ENCODE measurements around the gene MSH4. TPM values are rescaled to one million over a fixed set of nuclear protein-coding genes. Genes with fewer than 3 reads are reported as not detected.
"Not testable (repeated sequence)": the region's sequence is repeated elsewhere in the genome, so short reads cannot be mapped to it uniquely, and the experiment has no call there.

MSH4 gene
- total RNA-seq (0.41 TPM), polyA plus RNA-seq (ENCODE audit: insufficient read depth, low read depth, low replicate concordance) (not detected)
- long read RNA-seq, donor 1 = 0 reads
- long read RNA-seq, donor 2 = 0 reads
- long read RNA-seq, donor 3 = 0 reads
- long read RNA-seq, donor 4 = 0 reads
- long read RNA-seq, donor 5 = 0 reads
- long read RNA-seq, donor 6 = 0 reads
- long read RNA-seq, donor 7 = 0 reads
- long read RNA-seq, donor 8 = 0 reads
- long read RNA-seq, donor 9 = 0 reads
- long read RNA-seq, donor 10 = 0 reads

GRCh38 chr1:75796376-75797272, at the start of gene MSH4:
Gene MSH4 (plus strand): TSS chr1:75796882. CDS start chr1:75796986, 104 bp downstream.
- peaks cover 6 to 28% (median 24%) of the 10 kb centered on the region in 3 donors for H3K36me3 ChIP-seq (ENCODE audit: control insufficient read depth in 2 of 3, insufficient read depth in 3 of 3, low read length in 3 of 3)
- peak within 1 kb of the TSS in 1 of 2 donors; percentile 10 for H3K27ac ChIP-seq (ENCODE audit: low read depth in 2 of 2, low read length in 2 of 2)
- no peak for TF ChIP-seq CTCF (IDR thresholded peaks at IDR 0.05; ENCODE audit: borderline replicate concordance, extremely low read depth, insufficient read depth)
- H3K9ac ChIP-seq (ENCODE audit: low read length in 3 of 3) = no peak within 1 kb of the TSS
- no peaks in the 10 kb centered on the region for H3K27me3 ChIP-seq (ENCODE audit: control insufficient read depth, insufficient read depth, low read length)
- intact Hi-C loops (cut with DNase I) = no loop called here
- FAIRE-seq = no peak
- H3K4me1 ChIP-seq (ENCODE audit: control insufficient read depth in 2 of 3, insufficient read depth in 2 of 3, low read depth in 1 of 3, low read length in 3 of 3) = peaks cover 0 to 5% (median 2%) of the 10 kb centered on the region in 3 donors
- no peak within 1 kb of the TSS for H3K4me3 ChIP-seq (ENCODE audit: low read length in 3 of 3)
- peak in 1 of 5 donors; percentile 51 for DNase-seq
- no peaks in the 10 kb centered on the region for H3K9me3 ChIP-seq (ENCODE audit: control insufficient read depth in 2 of 3, insufficient read depth in 1 of 3, low read length in 3 of 3)

- peaks cover 4 to 13% (median 7%) of the 10 kb centered on the region in 3 donors for H3K36me3 ChIP-seq (ENCODE audit: control insufficient read depth in 2 of 3, insufficient read depth in 3 of 3, low read length in 3 of 3)
- H3K9ac ChIP-seq (ENCODE audit: low read length in 3 of 3); DNase-seq; FAIRE-seq; intact Hi-C loops (cut with DNase I); H3K27me3 ChIP-seq (ENCODE audit: control insufficient read depth, insufficient read depth, low read length); H3K4me1 ChIP-seq (ENCODE audit: control insufficient read depth in 2 of 3, insufficient read depth in 2 of 3, low read depth in 1 of 3, low read length in 3 of 3); H3K4me3 ChIP-seq (ENCODE audit: low read length in 3 of 3); H3K9me3 ChIP-seq (ENCODE audit: control insufficient read depth in 2 of 3, insufficient read depth in 1 of 3, low read length in 3 of 3); H3K27ac ChIP-seq (ENCODE audit: low read depth in 2 of 2, low read length in 2 of 2): not testable (repeated sequence)
Measured at GRCh38 chr1:75757210-75757609, 39.5 kb upstream of the MSH4 start.

GRCh38 chr1:75758543-75758942, 38.1 kb upstream of the MSH4 start:
- intact Hi-C loops (cut with DNase I); H3K36me3 ChIP-seq (ENCODE audit: control insufficient read depth in 2 of 3, insufficient read depth in 3 of 3, low read length in 3 of 3); FAIRE-seq: not testable (repeated sequence)

GRCh38 chr1:75764057-75764655, 32.5 kb upstream of the MSH4 start:
- Histone ChIP-seq H3K36me3 (ENCODE audit: control insufficient read depth in 2 of 3, insufficient read depth in 3 of 3, low read length in 3 of 3) (no peaks in the 10 kb centered on the region), H3K9me3 (ENCODE audit: control insufficient read depth in 2 of 3, insufficient read depth in 1 of 3, low read length in 3 of 3) (no peaks in the 10 kb centered on the region), H3K4me3 (ENCODE audit: low read length in 3 of 3) (no peak overlapping the region), H3K27ac (ENCODE audit: low read depth in 2 of 2, low read length in 2 of 2) (no peak overlapping the region), H3K4me1 (ENCODE audit: control insufficient read depth in 2 of 3, insufficient read depth in 2 of 3, low read depth in 1 of 3, low read length in 3 of 3) (no peaks in the 10 kb centered on the region), H3K27me3 (ENCODE audit: control insufficient read depth, insufficient read depth, low read length) (no peaks in the 10 kb centered on the region), H3K9ac (ENCODE audit: low read length in 3 of 3) (no peak overlapping the region)
- DNase-seq (no peak), FAIRE-seq (no peak)
- intact Hi-C loops (cut with DNase I) = no loop called here
- TF ChIP-seq CTCF (IDR thresholded peaks at IDR 0.05; ENCODE audit: borderline replicate concordance, extremely low read depth, insufficient read depth) = no peak

More at GRCh38 chr1:75758543-75758942, 38.1 kb upstream of the MSH4 start:
- not testable (repeated sequence) for H3K27me3 ChIP-seq (ENCODE audit: control insufficient read depth, insufficient read depth, low read length); H3K9ac ChIP-seq (ENCODE audit: low read length in 3 of 3); H3K4me3 ChIP-seq (ENCODE audit: low read length in 3 of 3); H3K27ac ChIP-seq (ENCODE audit: low read depth in 2 of 2, low read length in 2 of 2); H3K9me3 ChIP-seq (ENCODE audit: control insufficient read depth in 2 of 3, insufficient read depth in 1 of 3, low read length in 3 of 3); H3K4me1 ChIP-seq (ENCODE audit: control insufficient read depth in 2 of 3, insufficient read depth in 2 of 3, low read depth in 1 of 3, low read length in 3 of 3); DNase-seq

Data from kidney (tissue), 22 donors.